CD14-positive monocyte (primary cell): ENCODE results near the gene FAXC. TPM values are rescaled to one million over a fixed set of nuclear protein-coding genes. Genes with fewer than 3 reads are reported as not detected.

Experiments
- DNase-seq, 3 donors: peaks; one replicate each; pipeline ENCODE4 v3.0.0-alpha.2; 2011 to 2022
- H2AFZ ChIP-seq: 2 replicates; pipeline ENCODE4 v1.6.0; 2012; ENCODE audit warnings: mild to moderate bottlenecking, low read depth, low read length, inconsistent platforms; ENCODE audit not compliant: insufficient read depth, poor library complexity, severe bottlenecking
- H3K27ac ChIP-seq, 2 donors: 1 replicate in 1 of 2; 2 replicates in 1 of 2; pipeline ENCODE4 v1.5.1; 2012 to 2013; ENCODE audit warnings: low read length in 2 of 2, control low read depth in 1 of 2, inconsistent platforms in 1 of 2, low read depth in 1 of 2, mild to moderate bottlenecking in 1 of 2
- H3K27me3 ChIP-seq, 2 donors: one replicate each; pipeline versions ENCODE4 v1.6.0 to v1.6.1; 2011 to 2013; ENCODE audit warnings: low read length in 2 of 2; ENCODE audit not compliant: control insufficient read depth in 2 of 2, insufficient read depth in 2 of 2
- H3K36me3 ChIP-seq, 2 donors: replicated peaks in 1 of 2; 1 replicate in 1 of 2; 2 replicates in 1 of 2; pipeline versions ENCODE4 v1.5.1 to v1.6.1; 2012 to 2013; ENCODE audit warnings: low read length in 2 of 2, control low read depth in 1 of 2, inconsistent platforms in 1 of 2, mild to moderate bottlenecking in 1 of 2; ENCODE audit not compliant: insufficient read depth in 2 of 2, control insufficient read depth in 1 of 2
- H3K4me1 ChIP-seq, 2 donors: 1 replicate in 1 of 2; 2 replicates in 1 of 2; pipeline versions ENCODE4 v1.5.1 to v1.6.1; 2012 to 2013; ENCODE audit warnings: low read length in 2 of 2, control low read depth in 1 of 2, inconsistent platforms in 1 of 2, mild to moderate bottlenecking in 1 of 2, moderate library complexity in 1 of 2; ENCODE audit not compliant: insufficient read depth in 2 of 2, control insufficient read depth in 1 of 2
- H3K4me2 ChIP-seq: replicated peaks from 2 replicates; pipeline ENCODE3; 2012; ENCODE audit warnings: low read length, moderate library complexity, mild to moderate bottlenecking; ENCODE audit not compliant: poor library complexity, severe bottlenecking; ENCODE audit errors: extremely low read depth
- H3K4me3 ChIP-seq, 3 experiments: fragments of 200-600 bp in 1 of 3; sonication (generic) in 1 of 3; replicated peaks in 1 of 3; 1 replicate in 2 of 3; 2 replicates in 1 of 3; pipeline ENCODE4 v1.5.1; 2011 to 2013; ENCODE audit warnings: low read length in 3 of 3, mild to moderate bottlenecking in 3 of 3, control low read depth in 2 of 3, low read depth in 2 of 3, inconsistent platforms in 1 of 3, moderate library complexity in 1 of 3
- H3K79me2 ChIP-seq: 2 replicates; pipeline ENCODE4 v1.6.0; 2012; ENCODE audit warnings: mild to moderate bottlenecking, control low read depth, inconsistent platforms, low read length, moderate library complexity; ENCODE audit not compliant: insufficient read depth
- H3K9ac ChIP-seq: 2 replicates; pipeline ENCODE4 v1.6.0; 2017; ENCODE audit warnings: low read length, mild to moderate bottlenecking; ENCODE audit not compliant: insufficient read depth, poor library complexity, severe bottlenecking
- H3K9me3 ChIP-seq, 2 donors: replicated peaks in 1 of 2; 1 replicate in 1 of 2; 2 replicates in 1 of 2; pipeline versions ENCODE4 v1.5.1 to v1.6.1; 2012 to 2013; ENCODE audit warnings: low read length in 2 of 2, control low read depth in 1 of 2; ENCODE audit not compliant: control insufficient read depth in 1 of 2, insufficient read depth in 1 of 2
- H4K20me1 ChIP-seq: 2 replicates; pipeline ENCODE4 v1.6.0; 2012; ENCODE audit warnings: mild to moderate bottlenecking, low read length, control low read depth, moderate library complexity; ENCODE audit not compliant: insufficient read depth
- H3K27ac Mint-ChIP-seq, 7 donors: one replicate each; pipeline ENCODE4 v1.8.0; 2020; ENCODE audit warnings: mild to moderate bottlenecking in 7 of 7, mixed read lengths in 7 of 7, moderate library complexity in 6 of 7, inconsistent platforms in 2 of 7
- H3K27me3 Mint-ChIP-seq, 3 donors: one replicate each; pipeline ENCODE4 v1.8.0; 2021 to 2022; ENCODE audit warnings: low read depth in 3 of 3, mild to moderate bottlenecking in 3 of 3, mixed read lengths in 3 of 3, moderate library complexity in 3 of 3, inconsistent platforms in 1 of 3
- H3K36me3 Mint-ChIP-seq, 2 donors: one replicate each; pipeline ENCODE4 v1.8.0; 2020; ENCODE audit warnings: mixed read lengths in 2 of 2, inconsistent platforms in 1 of 2, mild to moderate bottlenecking in 1 of 2
- H3K4me1 Mint-ChIP-seq: one replicate; pipeline ENCODE4 v1.8.0; 2020; ENCODE audit warnings: mild to moderate bottlenecking, mixed read lengths
- H3K4me3 Mint-ChIP-seq, 2 donors: one replicate each; pipeline ENCODE4 v1.8.0; 2020; ENCODE audit warnings: mild to moderate bottlenecking in 2 of 2, mixed read lengths in 2 of 2, moderate library complexity in 1 of 2
- H3K9me3 Mint-ChIP-seq, 7 donors: one replicate each; pipeline ENCODE4 v1.8.0; 2020 to 2022; ENCODE audit warnings: mixed read lengths in 7 of 7, mild to moderate bottlenecking in 6 of 7, moderate library complexity in 6 of 7, inconsistent platforms in 2 of 7
- WGBS: methylation state at CpG from one replicate; pipeline ENCODE4 v1.1.5; 2013; ENCODE audit warnings: missing lambda C conversion rate; ENCODE audit not compliant: insufficient coverage; 5-methylcytosine and 5-hydroxymethylcytosine counted together
- intact Hi-C, 2 donors: fragments of 100-400 bp; cut with micrococcal nuclease; formaldehyde crosslinking; loops; one replicate each; pipeline versions ENCODE4 v1.15.0 to v1.15.1; 2023
- polyA plus RNA-seq, 3 donors: library from polyadenylated mRNA; depleted of rRNA in 1 of 3; unstranded in 2 of 3; stranded (reverse) in 1 of 3; fragments of 300-500 nt in 2 of 3; fragments of >200 nt in 1 of 3; fragmentation: Illumina TruSeq in 2 of 3; gene quantifications; 1 replicate in 2 of 3; 2 replicates in 1 of 3; pipeline ENCODE4 v1.2.3, GENCODE V29; 2012 to 2021
- TF ChIP-seq, protein P1 (sequence below): fragments of 200-600 bp; IDR thresholded peaks from one replicate; pipeline ENCODE4 v1.8.0; 2022; ENCODE audit warnings: antibody characterized with exemption, mild to moderate bottlenecking

Gene FAXC
- polyA plus RNA-seq, 3 donors, result not detected

- Histone ChIP-seq H2AFZ (no peak overlapping the region), H3K27me3 (no peaks in the 10 kb centered on the region), H3K27ac (no peak overlapping the region), H3K4me3 (no peak overlapping the region), H3K4me1 (no peaks in the 10 kb centered on the region), H3K36me3 (no peaks in the 10 kb centered on the region), H3K79me2 (no peaks in the 10 kb centered on the region), H3K9me3 (no peaks in the 10 kb centered on the region), H4K20me1 (no peaks in the 10 kb centered on the region), H3K9ac (no peak overlapping the region), H3K4me2 (no peak overlapping the region)
- peaks cover 0 to 2% (median 1%) of the 10 kb centered on the region in 3 donors for H3K27me3 Mint-ChIP-seq
- no peak for DNase-seq
- TF ChIP-seq, protein P1, sequence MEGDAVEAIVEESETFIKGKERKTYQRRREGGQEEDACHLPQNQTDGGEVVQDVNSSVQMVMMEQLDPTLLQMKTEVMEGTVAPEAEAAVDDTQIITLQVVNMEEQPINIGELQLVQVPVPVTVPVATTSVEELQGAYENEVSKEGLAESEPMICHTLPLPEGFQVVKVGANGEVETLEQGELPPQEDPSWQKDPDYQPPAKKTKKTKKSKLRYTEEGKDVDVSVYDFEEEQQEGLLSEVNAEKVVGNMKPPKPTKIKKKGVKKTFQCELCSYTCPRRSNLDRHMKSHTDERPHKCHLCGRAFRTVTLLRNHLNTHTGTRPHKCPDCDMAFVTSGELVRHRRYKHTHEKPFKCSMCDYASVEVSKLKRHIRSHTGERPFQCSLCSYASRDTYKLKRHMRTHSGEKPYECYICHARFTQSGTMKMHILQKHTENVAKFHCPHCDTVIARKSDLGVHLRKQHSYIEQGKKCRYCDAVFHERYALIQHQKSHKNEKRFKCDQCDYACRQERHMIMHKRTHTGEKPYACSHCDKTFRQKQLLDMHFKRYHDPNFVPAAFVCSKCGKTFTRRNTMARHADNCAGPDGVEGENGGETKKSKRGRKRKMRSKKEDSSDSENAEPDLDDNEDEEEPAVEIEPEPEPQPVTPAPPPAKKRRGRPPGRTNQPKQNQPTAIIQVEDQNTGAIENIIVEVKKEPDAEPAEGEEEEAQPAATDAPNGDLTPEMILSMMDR, result no peak
- no peaks in the 10 kb centered on the region for H3K36me3 Mint-ChIP-seq
- intact Hi-C loops, result no loop called here
- H3K4me3 Mint-ChIP-seq, result no peak overlapping the region
- no peaks in the 10 kb centered on the region for H3K4me1 Mint-ChIP-seq
- H3K27ac Mint-ChIP-seq, result no peak overlapping the region
- 87% methylated on average over 7 of the region's 9 CpGs for WGBS
- H3K9me3 Mint-ChIP-seq, result peaks cover 0 to 3% (median 0%) of the 10 kb centered on the region in 7 donors
Measured at GRCh38 chr6:99252421-99252820, 97.1 kb downstream of the FAXC start.

- no peak overlapping the region for H3K27ac ChIP-seq
- H3K79me2 ChIP-seq, result no peaks in the 10 kb centered on the region
- Mint-ChIP-seq H3K9me3 (peaks cover 0 to 3% (median 0%) of the 10 kb centered on the region in 7 donors), H3K36me3 (no peaks in the 10 kb centered on the region), H3K27me3 (peaks cover 0 to 2% (median 1%) of the 10 kb centered on the region in 3 donors), H3K4me3 (no peak overlapping the region), H3K27ac (no peak overlapping the region), H3K4me1 (no peaks in the 10 kb centered on the region)
- H3K27me3 ChIP-seq, result no peaks in the 10 kb centered on the region
- H3K4me3 ChIP-seq, result no peak overlapping the region
- no peaks in the 10 kb centered on the region for H4K20me1 ChIP-seq
- no peaks in the 10 kb centered on the region for H3K4me1 ChIP-seq
- H3K9me3 ChIP-seq, result no peaks in the 10 kb centered on the region
- H3K36me3 ChIP-seq, result no peaks in the 10 kb centered on the region
- intact Hi-C loops, result no loop called here
- H3K4me2 ChIP-seq, result no peak overlapping the region
- no peak overlapping the region for H3K9ac ChIP-seq
- no peak for DNase-seq
- TF ChIP-seq, protein P1, result no peak
- WGBS, result no CpG with 5 or more reads among the region's 2 CpGs
- H2AFZ ChIP-seq, result no peak overlapping the region
Measured at GRCh38 chr6:99250476-99250875, 99.0 kb downstream of the FAXC start.
